IPS DF 6.9 (cell line): Measurements from ENCODE around the gene TMEM208.

Source experiments
- DNase-seq: peaks from one replicate; pipeline ENCODE4 v3.0.0-alpha.2; 2013; ENCODE audit warnings: low read depth, low spot score
- H3K27ac ChIP-seq: one replicate; pipeline ENCODE4 v1.5.1; 2013; ENCODE audit warnings: low read length, control low read depth
- H3K27me3 ChIP-seq: 2 replicates; pipeline ENCODE4 v1.6.1; 2013; ENCODE audit warnings: mild to moderate bottlenecking, low read length; ENCODE audit not compliant: control insufficient read depth, insufficient read depth
- H3K36me3 ChIP-seq: 2 replicates; pipeline ENCODE4 v1.6.1; 2013; ENCODE audit warnings: low read length; ENCODE audit not compliant: control insufficient read depth, insufficient read depth
- H3K4me1 ChIP-seq: 2 replicates; pipeline ENCODE4 v1.6.1; 2013; ENCODE audit warnings: low read length; ENCODE audit not compliant: control insufficient read depth, insufficient read depth
- H3K4me3 ChIP-seq: 2 replicates; pipeline ENCODE4 v1.5.1; 2013; ENCODE audit warnings: mild to moderate bottlenecking, low read length
- H3K9me3 ChIP-seq: 2 replicates; pipeline ENCODE4 v1.6.1; 2013; ENCODE audit warnings: low read length, inconsistent platforms; ENCODE audit not compliant: control insufficient read depth, insufficient read depth
- WGBS: extraction: QIAGEN DNeasy Blood & Tissue Kit; methylation state at CpG from one replicate; pipeline ENCODE4 v1.1.7; 2013; ENCODE audit warnings: mixed read lengths, missing lambda C conversion rate; ENCODE audit not compliant: insufficient read length, insufficient coverage; 5-methylcytosine and 5-hydroxymethylcytosine counted together

Gene TMEM208

DNA sequence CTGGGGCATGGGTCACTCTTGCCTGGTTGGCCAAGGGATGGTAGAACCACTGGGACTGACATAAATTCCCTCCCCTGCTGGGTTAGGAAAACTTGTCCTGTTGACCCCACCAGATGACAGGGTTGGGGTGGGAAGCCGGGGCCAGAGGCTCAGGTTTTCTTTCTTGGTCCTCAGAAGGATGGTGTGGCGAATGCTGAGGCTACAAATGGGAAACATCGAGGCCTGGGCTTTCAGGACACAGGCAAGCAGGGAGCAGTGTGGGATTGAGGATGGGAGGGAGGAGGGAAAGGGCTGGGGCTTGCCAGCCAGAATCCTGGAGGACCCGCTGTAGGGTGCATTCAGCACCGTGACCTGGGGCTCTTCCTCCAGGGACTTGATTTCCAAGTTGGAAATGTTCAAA, 37.9 kb downstream of the TMEM208 start:
- H3K9me3 ChIP-seq = no peaks in the 10 kb centered on the region
- DNase-seq = no peak
- H3K27me3 ChIP-seq = no peaks in the 10 kb centered on the region
- H3K4me1 ChIP-seq = no peaks in the 10 kb centered on the region
- H3K27ac ChIP-seq = no peak overlapping the region
- no peak overlapping the region for H3K4me3 ChIP-seq
- WGBS = no CpG with 5 or more reads among the region's 5 CpGs
- 0 out of 2 replicates have a peak, but pooled peaks cover under 1% of the 10 kb centered on the region for H3K36me3 ChIP-seq

DNA sequence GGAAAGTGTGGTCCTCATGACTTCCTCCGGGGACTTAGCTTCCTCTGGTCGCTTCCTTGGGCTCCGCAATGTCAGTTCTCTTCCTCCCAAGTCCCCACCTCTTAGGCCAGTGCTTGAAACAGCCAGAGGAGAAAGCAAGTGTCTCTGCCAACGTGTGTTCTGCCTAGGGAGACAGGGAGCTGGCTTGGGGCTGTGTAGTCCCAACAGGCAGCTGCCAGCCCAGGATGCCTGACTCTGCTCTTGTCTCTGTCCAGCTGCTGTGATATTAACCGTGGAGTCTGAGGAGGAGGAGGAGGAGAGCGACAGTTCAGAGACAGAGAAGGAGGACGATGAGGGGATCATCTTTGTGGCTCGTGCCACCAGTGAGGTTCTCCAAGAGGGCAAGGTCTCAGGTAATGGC, 38.9 kb downstream of the TMEM208 start:
- no CpG with 5 or more reads among the region's 8 CpGs for WGBS
- no peak overlapping the region for H3K4me3 ChIP-seq
- H3K9me3 ChIP-seq = no peaks in the 10 kb centered on the region
- no peak for DNase-seq
- no peaks in the 10 kb centered on the region for H3K4me1 ChIP-seq
- no peaks in the 10 kb centered on the region for H3K36me3 ChIP-seq
- H3K27me3 ChIP-seq = no peaks in the 10 kb centered on the region
- H3K27ac ChIP-seq = no peak overlapping the region

DNA sequence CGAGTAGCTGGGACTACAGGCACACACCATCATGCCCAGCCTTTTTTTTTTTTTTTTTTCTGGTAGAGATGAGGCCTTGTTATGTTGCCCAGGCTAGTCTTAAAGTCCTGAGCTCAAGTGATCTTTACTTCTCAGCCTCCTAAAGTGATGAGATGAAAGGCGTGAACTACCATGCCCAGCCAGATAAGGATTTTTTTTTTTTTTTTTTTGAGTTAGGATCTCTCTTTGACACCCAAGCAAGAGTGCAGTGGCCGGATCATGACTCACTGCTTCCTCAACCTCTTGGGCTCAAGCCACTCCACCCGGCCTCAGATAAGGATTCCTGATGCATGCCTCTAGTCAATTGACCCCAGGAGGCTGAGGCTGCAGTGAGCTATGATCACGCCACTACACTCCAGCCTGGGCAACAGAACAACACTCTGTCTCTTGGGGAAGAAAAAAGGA, 41.2 kb downstream of the TMEM208 start:
- Histone ChIP-seq H3K4me1 (no peaks in the 10 kb centered on the region), H3K36me3 (no peaks in the 10 kb centered on the region), H3K27ac (no peak overlapping the region), H3K27me3 (no peaks in the 10 kb centered on the region), H3K9me3 (no peaks in the 10 kb centered on the region), H3K4me3 (no peak overlapping the region)
- WGBS = no CpG with 5 or more reads among the region's 5 CpGs
- DNase-seq = no peak

DNA sequence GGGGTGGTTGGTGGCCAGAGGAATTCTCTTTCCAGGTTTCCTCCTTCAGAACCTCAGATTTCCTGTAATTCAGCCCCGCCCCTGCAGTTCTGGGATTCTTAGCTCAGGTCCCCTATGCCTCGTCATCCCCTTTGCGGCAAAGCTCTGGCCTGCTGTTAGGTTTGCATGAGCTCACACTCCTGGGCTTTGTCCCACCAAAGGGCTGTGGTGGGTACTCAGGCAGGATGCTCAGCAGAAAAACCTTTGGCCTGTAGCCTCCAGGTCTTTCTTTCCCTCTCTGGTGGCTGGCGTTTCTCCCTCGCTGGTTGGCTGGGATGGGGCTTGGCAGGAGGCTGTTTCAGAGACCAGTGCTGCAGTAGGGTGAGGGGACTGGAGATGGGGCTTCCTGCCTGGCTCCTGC, 42.8 kb downstream of the TMEM208 start:
- no peak overlapping the region for H3K27ac ChIP-seq
- H3K27me3 ChIP-seq = no peaks in the 10 kb centered on the region
- no CpG with 5 or more reads among the region's 5 CpGs for whole genome bisulfite sequencing
- H3K9me3 ChIP-seq = no peaks in the 10 kb centered on the region
- H3K4me3 ChIP-seq = no peak overlapping the region
- H3K4me1 ChIP-seq = no peaks in the 10 kb centered on the region
- DNase-seq = no peak
- no peaks in the 10 kb centered on the region for H3K36me3 ChIP-seq

DNA sequence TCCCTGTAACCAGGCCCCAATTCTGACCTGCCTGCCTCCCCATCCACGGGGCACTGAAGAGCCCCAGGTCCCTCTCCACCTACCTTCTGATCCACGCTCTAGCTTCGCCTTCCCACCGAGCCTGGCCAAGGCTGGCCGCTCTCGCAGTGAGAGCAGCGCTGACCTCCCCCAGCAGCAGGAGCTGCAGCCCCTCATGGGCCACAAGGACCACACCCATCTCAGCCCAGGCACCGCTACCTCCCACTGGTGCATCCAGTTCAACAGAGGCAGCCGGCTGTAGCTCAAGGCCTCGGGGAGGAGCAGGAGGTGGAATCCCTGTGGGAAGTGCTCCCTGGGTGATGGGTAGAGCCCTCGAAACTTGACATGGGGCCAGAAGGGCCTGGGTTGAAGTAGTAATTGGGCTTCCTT, 44.0 kb downstream of the TMEM208 start:
- Histone ChIP-seq H3K9me3 (no peaks in the 10 kb centered on the region), H3K4me1 (no peaks in the 10 kb centered on the region), H3K27me3 (no peaks in the 10 kb centered on the region), H3K36me3 (no peaks in the 10 kb centered on the region), H3K27ac (no peak overlapping the region), H3K4me3 (no peak overlapping the region)
- no CpG with 5 or more reads among the region's 11 CpGs for WGBS
- DNase-seq = no peak

DNA sequence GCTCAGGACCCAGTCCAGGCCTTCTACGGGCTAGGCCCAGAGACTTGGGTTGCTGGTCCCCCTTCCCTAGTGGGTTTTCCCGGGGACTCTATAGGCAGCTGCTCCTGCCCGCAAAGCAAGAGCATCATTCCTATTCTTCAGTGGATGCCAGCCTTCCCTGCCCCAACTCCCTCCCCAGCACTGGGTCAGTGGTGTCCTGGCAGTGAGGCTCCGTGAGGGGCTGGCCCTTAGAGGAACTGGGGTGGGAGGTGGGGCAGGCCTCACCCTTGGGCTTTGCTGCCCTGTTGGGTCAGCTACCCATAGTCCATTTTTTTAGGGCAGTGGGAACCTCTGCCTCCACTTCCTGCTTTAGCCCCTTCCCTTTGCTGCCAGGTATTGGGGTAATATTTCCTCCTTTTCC, 44.5 kb downstream of the TMEM208 start:
- no CpG with 5 or more reads among the region's 4 CpGs for WGBS
- Histone ChIP-seq H3K9me3 (no peaks in the 10 kb centered on the region), H3K27me3 (no peaks in the 10 kb centered on the region), H3K4me1 (no peaks in the 10 kb centered on the region), H3K27ac (no peak overlapping the region), H3K36me3 (no peaks in the 10 kb centered on the region), H3K4me3 (no peak overlapping the region)
- DNase-seq = no peak

DNA sequence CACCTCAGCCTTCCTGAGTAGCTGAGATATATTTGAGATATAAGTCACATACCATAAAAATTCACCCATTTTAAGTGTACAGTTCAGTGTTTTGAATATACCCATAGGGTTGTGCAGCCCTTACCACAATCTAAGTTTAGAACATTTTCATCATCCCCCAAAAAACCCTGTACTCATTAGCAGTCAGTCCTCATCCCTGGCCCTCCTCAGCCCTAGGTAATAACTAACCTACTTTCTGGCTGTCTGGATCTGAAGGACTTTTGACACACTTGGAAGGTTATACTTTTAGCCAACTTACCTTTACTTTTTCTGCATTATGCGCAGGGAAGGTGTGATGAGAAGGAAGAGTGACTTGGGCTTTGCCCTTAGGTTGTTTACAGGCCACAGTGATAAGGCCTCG, 48.4 kb downstream of the TMEM208 start:
- peaks cover 2% of the 10 kb centered on the region; the same call in 1 of the 2 replicates for H3K4me1 ChIP-seq
- no peak for DNase-seq
- WGBS = no CpG with 5 or more reads among the region's 2 CpGs

DNA sequence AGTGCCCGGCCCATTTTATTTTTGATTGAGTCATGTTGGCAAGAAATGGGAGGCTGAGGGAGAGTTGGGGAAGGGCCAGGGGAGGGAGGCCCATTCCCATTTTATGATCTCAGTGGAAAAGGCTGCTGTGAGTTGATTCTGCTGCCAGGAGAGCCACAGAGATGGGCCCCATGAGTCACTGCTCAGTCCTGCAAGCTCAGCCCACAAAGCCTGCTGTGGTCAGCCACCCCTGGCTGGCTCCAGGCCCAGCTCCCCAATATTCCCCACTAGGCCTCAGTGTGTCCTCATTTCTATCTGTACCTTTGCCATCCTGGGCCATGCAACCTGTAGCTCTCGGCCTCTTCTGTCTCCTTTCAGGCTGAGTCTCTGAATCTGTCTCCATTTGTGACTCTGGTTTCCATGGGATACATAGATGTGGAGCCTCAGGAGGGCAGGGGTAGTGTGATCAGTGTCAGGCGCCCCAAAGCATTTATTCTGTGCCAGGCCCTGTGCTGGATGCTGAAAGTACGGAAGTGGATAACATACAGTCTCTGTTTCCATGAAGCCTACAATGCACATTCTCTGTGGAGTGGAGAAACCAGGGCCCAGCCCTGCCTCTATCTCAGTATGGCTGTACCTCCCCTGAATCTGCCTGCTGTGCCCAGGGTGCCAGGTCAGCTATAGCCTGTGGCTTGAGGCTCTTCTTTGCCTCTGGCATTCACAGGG, 50.5 kb downstream of the TMEM208 start:
- no peaks in the 10 kb centered on the region for H3K27me3 ChIP-seq
- no peaks in the 10 kb centered on the region for H3K36me3 ChIP-seq
- peaks cover 2% of the 10 kb centered on the region; the same call in 1 of the 2 replicates for H3K4me1 ChIP-seq
- H3K27ac ChIP-seq = no peak overlapping the region
- WGBS = no CpG with 5 or more reads among the region's 4 CpGs
- DNase-seq = no peak
- no peaks in the 10 kb centered on the region for H3K9me3 ChIP-seq
- H3K4me3 ChIP-seq = no peak overlapping the region

More for the DNA sequence above, 48.4 kb downstream of the TMEM208 start:
- Histone ChIP-seq H3K4me3 (no peak overlapping the region), H3K27me3 (no peaks in the 10 kb centered on the region), H3K27ac (no peak overlapping the region), H3K36me3 (no peaks in the 10 kb centered on the region), H3K9me3 (no peaks in the 10 kb centered on the region)

DNA sequence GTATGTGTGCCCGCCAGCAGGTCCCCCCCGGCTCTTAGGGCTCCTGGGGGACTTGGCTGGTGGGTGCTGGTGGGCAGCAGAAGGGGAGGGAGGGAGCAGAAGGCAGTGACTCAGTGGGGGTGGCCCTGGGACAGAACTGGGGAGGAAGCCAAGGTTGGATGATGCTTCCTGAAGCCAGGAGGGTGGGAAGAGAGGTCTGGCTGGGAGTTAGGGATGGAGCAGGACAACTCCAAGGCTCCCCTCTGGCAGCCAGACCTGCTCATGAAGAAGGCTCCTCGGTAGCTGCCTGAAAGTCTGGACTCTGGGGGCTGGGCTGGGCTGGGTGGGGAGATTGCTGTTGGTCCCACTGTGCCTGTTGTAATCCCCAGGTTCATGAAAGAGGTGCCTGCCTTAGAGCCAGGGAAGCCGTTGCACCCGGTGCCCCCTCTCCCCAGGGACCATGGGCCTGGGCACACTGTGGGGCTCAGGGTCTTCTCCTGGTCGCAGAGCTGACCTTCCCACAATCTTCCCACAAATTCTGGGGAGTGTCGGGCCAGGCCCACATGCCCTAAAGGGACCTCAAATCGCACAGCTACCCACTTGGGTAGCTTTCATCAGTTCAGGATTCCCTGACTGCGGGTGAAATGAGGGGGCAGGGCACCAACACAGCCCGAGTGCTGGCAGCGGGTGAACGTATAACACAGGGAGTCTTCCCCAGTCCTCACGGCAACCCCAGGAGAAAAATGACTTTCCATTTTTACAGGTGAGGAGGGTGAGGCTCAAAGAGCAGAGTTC, 51.3 kb downstream of the TMEM208 start:
- no CpG with 5 or more reads among the region's 13 CpGs for WGBS
- H3K4me1 ChIP-seq = peaks cover 2% of the 10 kb centered on the region; the same call in 1 of the 2 replicates
- no peak for DNase-seq
- no peak overlapping the region; the same call in 1 of the 2 replicates for H3K4me3 ChIP-seq
- H3K27me3 ChIP-seq = no peaks in the 10 kb centered on the region
- no peaks in the 10 kb centered on the region for H3K36me3 ChIP-seq
- H3K27ac ChIP-seq = no peak overlapping the region
- H3K9me3 ChIP-seq = no peaks in the 10 kb centered on the region
